GM12891 (cell line): ENCODE measurements around the gene FHDC1.

Experiments
- POLR2A ChIP-seq: IDR thresholded peaks from 2 replicates; pipeline ENCODE4 v1.6.1; 2011; ENCODE audit warnings: low read depth, low read length, control low read depth
- POLR2AphosphoS5 ChIP-seq: IDR thresholded peaks from 2 replicates; pipeline ENCODE4 v1.6.1; 2011; ENCODE audit warnings: low read depth, low read length, control low read depth
- SPI1 ChIP-seq: IDR thresholded peaks from 2 replicates; pipeline ENCODE4 v1.6.1; 2011; ENCODE audit warnings: low read depth, low read length, control low read depth
- TAF1 ChIP-seq: IDR thresholded peaks from 2 replicates; pipeline ENCODE4 v1.6.1; 2011; ENCODE audit warnings: low read depth, low read length, control low read depth

- TF ChIP-seq POLR2A (no peak), TAF1 (no peak), POLR2AphosphoS5 (no peak), SPI1 (no peak)
These were observed 26.0 kb downstream of the FHDC1 start for GRCh38 chr4:152962150-152962549.
